HG03196 (cell line): ENCODE data around the gene RWDD3.

ENCODE experiments used
- ATAC-seq: cut with Tn5 transposase; IDR thresholded peaks from one replicate; pipeline ENCODE4 v1.9.1; 2021; ENCODE audit not compliant: unreplicated experiment

The RWDD3 gene

DNA sequence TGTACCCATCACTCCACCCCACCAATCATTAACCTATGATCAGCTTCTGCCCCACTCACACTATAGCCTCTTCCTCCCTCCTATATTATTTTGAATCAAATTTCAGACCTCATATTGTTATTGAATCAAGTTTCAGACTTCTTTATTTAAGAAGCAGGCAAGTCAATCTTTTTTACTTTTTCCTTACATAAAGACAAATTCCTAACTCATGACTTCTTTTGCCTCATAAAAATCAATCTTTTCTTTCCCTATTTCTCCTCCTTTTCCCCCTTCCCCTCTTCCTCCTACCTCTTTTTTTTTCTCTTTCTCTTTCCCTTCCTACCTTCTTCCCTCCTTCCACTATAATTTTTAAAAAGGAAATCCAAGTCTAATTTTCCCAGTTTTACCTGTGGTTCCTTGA lies 4.3 kb upstream of the RWDD3 start:
- no peak for ATAC-seq

DNA sequence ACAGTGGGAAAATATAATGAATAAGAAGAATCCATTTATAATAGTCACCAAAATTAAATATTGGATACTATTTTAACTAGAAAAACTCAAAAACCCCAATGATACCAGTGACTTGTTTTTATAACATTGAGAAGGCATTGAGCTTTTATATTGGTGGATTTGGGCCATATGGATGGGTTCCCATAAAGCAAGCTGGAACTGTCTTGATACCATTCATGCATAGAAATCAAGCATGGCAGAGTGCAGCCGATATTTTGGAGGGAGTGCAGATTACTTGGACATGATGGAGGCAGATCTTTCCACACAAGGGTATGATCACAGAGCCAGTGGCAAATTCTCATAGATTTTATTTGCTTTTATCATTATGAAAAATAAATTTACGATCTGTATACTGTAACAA lies 3.8 kb upstream of the RWDD3 start:
- no peak for ATAC-seq

DNA sequence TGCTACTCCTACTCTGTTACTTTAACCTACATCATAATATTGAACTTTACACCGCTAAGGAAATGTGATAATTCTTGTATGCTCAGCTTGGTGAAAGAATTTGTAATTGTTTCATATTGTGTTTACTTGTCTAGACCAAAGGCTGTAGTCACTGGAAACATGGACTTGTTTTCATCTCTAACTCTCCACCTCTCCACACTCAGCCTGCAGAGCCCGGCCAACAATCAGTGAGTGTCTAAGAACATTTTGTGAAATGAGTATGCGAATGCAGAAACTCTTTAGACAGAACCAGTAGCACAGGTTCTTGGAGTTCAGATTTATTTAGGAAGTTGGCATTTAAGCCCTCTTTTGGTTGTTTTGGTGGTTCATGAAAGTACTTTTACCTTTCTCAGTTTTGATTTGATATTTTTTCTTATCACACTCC lies 3.2 kb upstream of the RWDD3 start:
- ATAC-seq, result no peak

DNA sequence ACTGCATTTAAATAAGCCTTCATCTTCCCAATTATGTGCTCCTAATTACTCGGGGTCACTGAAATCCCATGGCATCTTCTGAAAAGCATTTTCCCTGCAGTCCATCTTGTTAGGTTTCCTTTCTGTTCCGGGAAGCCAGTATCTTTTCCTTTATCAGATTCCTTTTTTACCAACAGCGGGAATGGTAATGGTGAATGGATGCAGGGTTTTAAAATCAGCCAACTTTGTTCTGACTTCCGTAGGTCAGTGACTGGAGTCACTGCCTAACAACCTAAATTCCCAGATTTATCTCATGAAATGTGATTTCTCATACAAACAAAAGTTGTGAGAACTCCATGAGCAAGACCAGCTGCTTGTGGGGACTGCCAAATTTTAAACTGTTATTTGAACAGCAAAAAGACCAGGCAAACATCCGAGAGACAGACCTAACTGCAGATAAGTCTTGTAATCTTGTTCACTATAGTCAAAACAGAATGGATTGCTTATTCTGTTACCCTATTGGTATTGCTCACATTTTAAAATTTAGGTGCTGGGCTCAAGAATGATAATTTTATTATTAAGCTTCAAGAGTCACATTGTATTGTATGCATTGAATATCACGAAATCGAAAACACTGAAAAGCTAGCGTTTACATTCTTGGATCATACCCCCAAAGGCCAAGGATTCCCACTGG lies 1.2 kb upstream of the RWDD3 start:
- ATAC-seq, result no peak

DNA sequence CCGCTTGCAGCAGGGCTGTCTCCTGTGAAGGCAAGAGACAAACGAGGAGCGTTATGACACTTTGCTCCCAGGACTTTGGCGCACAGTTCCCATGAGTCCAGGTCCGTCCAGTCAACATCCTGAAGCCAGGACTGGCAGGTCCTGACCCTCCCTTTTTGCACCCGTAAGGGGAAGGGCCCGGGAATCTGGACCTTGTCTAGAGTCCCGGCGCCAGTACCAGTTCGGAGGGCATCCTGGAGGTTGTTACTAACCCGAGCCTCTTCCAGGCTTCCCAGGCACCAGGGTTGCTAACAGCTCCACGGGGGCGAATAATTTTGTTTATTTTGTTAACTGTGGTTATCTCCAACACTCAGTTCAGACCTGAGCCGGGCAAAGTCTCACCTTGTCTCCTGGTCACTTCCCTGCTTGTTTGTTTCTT lies 682 bp upstream of the RWDD3 start:
- no peak for ATAC-seq

DNA sequence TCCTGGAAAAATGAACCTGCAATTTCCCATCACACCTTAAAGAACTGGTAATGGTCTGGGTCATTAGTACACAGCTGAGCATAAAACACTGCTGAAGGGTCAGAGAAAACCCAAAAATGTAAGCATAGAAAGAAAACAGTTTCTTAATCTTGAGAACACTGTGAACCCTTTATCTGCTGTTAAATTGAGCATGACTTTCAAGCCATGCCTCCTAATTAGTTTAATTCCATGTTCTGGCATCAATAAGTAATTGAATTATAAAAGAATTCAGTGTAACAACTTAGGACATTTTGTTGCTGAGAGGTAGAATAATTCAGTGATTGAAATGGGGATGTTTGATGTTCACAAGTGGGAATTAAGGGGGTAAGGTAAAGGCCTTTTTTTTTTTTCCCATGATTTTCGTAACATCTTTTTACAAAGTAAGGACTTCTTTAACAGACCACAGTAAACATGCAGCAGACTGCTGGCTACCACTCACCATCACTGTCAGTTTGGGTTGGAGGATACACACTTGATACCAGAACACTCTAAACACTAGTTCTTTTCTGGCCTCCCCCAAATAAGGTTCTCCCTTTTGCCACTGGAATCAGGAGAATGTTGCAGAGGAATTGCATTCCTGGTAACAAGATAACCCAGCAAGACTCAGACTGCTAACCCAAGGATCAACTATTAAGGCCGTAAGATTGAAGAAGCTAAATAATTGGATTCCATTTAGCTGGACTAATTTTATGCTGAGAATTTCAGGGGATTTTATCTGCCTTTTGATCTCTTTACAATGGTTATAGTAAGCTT lies 3.0 kb downstream of the RWDD3 start:
- ATAC-seq, result no peak

DNA sequence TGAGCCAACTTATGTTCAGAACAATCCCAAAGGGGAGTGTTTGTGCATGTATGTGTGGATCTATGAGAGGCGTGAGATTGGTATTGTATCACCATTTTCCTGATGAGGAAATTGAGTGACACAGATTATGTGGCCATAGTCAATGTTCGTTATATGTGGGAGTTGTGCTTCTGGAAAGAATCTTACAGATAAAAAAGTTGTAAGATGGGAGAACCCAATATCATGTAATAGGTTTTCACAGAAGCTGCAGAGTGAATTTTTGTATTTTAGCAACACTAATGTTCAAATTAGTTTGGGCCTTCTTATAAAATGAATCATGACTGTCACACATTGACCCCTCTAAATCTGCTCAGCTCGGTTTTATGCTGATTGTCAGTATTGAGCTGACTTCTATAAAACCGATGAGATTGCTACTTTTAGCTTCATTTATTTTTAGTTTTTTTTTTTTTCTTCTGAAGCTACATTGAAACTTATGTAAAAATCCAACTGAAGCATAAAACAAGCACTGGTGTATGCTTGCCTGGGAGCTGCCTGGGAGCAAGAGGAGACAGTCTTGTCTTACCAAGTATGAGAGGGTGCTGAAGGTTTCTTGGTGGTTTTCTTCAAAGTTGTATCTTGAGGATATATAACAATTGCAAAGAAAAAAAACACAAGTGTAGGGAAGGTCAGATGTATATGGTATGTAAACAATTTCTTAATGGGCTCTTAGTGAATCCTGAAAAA lies 4.1 kb downstream of the RWDD3 start:
- ATAC-seq, result no peak

DNA sequence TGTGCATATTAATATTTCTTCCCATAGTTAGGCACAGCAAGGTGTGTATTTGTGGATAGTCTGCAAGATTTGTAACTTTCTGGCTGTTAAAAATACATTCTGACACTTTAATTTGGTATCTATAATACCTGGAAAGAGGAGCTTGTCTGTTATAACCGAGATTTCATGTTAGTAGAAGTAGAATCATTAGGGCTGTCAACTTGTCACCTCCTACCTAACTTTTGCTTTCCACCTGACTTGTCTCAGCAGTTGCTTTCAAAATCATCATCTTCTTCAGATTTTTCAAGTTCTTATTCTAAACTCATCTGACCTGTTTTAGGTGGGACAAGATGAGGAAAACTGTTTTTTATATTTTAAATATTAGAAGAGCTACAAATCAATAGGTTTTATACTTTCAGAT lies 11.0 kb downstream of the RWDD3 start:
- no peak for ATAC-seq

DNA sequence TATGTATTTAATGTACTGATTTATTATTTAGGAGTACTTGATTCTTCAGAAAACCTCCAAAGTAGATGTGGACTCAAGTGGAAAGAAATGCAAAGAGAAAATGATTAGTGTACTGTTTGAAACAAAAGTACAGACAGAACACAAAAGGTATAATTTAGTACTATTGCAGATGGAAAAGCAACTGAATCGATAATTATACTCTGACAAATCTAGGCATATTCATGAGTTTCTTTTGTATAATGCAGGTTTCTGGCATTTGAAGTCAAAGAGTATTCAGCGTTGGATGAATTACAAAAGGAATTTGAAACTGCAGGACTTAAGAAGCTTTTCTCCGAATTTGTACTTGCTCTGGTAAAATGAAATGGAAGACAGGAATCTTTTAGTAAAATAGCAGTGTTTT lies 12.5 kb downstream of the RWDD3 start:
- no peak for ATAC-seq

DNA sequence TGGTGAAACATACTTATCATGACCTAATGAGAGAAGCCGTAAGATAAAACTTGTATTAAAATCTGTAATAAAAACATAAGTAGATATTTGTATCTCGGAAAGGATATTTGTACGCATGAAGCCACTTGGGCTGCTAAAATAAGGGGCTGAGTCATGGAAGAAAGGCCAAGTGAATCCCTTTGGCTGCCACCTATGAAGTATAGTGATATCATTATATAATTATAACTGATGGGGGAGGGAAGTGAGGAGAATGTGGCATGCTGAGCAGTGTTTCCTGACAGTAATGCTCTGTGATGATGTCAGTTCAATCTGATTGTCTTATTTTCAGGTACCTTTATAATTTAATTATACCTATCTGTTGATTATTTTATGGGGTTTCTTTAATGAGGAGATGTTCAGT lies 13.6 kb downstream of the RWDD3 start:
- ATAC-seq, result no peak

DNA sequence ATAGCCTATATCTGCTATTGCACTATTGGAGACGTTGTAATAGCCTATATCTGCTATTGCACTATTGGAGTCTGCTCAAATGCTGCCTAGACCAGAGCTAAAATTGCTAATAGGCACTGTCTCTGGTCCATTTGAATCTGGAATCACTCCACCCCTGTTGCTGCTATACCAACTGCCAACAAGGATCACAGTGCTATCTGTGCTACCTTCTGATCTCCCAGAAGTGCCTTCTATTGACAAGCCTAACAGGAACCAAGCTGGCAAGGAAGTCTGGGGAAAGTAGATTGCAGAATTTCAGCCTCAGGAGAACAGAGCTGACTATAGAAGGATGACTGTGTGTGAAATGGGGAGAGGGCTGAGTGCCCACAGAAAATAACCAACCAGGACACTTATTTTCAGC lies 15.9 kb downstream of the RWDD3 start:
- ATAC-seq, result no peak

DNA sequence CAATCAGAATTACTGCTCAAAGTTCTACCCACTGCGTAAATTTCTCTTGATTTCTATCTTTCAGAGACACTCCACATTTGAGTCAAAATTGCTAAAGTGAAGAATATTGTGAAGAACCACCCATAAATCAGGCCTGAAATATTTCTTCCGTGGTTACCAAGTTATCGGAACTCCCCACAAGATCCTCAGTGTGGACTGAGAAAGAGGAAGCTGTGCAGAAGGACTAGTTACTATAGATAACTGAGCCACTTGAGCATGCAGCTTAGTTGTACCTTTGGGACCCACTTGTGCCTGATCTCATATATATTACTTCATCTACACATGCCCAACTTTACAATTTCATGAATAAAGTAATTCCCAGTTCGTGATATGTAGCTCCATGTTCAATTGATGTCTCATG lies 18.4 kb downstream of the RWDD3 start:
- ATAC-seq, result no peak

DNA sequence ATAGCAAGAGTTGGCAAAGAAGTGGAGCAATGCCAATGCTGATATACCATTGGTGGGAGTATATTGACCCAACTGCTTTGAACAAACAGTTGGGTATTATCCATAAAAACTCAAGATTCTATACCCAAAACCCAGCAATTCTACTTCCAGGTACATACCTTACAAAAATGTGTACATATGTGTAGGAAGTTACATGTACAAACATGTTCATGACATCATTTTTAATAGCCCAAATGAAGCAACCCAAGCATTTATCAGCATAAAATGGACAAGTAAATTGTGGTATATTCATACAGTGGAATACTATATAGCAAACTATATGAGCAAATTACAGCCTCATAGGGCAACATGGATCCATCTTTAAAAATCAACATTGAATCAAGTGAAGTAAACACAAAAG lies 20.9 kb downstream of the RWDD3 start:
- ATAC-seq, result no peak

DNA sequence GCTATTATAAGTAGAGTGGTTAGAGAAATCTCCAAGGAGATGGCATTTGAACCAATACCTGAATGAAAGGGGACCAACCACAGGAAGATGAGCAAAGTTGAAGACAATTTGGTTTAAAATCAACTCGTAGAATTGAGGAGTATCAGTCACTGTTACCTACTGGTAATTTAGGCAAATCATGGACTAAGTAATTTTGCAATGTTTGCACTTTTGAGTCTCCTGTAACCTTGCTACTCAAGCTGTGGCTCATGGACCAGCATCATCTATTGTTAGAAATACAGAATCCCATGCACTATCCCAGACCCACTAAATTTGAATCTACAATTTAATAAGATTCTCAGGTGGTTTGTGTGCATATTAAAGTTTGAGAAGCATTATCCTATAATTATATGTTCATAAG lies 21.8 kb downstream of the RWDD3 start:
- ATAC-seq, result no peak

DNA sequence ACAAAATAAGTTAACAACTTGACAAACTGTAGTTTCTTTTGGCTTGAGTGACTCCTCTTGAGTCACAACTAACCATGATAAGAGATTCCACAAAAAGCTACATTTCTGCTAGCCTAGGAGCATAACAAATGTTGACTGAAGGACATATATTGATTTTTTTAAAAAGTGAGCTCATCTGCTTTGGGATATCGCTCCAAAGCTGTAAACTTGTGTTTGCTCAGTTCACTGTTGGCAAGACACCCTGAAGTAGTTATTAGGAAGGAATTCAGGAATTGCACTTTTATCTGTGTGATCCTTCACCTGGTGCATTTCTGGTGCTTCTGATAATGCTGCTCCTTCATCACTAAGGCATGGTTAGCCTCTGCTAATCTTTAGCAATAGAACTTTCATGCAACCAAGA lies 23.7 kb downstream of the RWDD3 start:
- no peak for ATAC-seq

DNA sequence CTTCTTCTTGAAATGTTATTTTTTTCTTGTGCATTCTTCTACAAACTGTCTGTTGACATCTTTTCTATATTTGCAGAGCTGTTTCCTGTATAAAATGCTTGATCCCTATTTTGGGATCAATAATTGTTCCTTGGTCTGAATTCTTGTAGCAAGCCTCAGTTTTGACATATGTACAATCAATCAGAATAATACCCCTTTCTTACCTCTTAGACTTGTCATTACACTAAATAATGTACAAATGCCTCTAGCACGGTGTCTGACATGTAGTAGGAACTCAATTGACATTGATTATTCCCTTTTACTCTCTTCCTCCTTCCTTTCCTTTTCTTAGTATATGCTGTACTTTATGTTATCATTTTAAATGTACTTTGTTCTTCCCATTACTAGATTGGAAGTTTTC lies 25.2 kb downstream of the RWDD3 start:
- no peak for ATAC-seq

DNA sequence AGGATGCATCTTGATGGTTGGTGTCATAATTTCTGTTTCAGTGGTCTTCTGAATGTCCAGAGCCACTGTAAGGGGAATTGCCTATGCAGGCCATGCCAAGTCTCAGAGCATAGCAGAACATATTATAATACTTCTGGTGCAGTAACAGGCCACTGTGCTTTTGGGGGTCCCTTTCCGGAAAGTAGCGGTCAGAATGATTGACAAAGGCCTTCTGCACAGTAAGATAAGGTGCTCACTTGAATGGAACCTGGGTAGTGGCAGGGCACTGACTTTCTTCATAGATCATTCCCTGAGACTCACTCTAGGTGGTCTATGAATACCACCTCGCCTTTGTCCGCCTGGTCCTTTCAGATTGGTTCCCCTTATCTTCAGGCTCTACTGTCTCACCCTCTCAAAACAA lies 28.9 kb downstream of the RWDD3 start:
- no peak for ATAC-seq

DNA sequence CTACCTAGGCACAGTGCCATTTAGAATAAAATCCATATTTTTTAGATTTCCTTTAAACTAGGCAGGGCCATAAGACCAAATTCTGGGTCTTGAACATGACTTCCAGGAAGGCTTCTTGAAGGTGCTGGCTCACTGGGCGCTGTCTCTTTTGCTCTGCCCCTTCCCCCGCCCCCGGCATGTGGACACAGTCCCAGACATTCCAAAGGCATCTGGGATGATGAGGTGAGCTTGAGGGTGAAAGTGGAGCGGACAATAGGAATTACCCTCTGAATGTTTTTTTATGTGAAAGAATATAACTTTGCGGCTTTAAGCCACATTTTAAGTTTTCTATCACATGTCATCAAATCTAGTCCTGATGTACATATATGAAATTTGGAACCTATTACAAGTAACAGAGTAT lies 29.4 kb downstream of the RWDD3 start:
- ATAC-seq, result no peak

DNA sequence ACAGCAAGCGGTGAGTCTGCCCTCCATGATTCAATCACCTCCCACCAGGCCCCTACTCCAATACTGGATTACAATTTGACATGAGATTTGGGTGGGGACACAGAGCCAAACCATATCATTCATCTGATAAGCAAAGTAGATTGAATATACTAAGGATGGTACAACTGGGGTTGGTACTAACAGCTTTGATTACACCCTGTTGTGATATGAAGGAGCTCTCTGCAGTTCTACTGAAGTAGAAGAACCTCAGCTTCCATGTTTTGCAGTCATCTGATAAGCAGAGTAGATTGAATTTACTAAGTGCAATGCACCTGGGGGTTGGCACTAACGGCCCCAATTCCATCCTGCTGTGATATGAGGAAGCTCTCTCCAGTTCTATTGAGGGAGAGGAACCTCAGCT lies 31.1 kb downstream of the RWDD3 start:
- no peak for ATAC-seq

DNA sequence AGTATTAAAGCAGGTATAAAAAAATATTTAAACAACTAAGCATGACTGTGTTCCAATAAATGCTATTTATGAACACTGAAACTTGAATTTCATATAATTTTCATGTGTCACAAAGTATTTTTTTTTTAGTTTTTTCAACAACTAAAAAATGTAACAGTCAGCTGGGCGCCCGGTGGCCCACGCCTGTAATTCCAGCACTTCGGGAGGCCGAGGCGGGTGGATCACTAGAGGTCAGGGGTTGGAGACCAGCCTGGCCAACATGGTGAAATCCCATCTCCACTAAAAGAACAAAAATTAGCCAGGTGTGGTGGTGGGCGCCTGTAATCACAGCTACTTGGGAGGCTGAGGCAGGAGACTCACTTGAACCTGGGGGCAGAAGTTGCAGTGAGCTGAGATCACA lies 42.4 kb downstream of the RWDD3 start:
- ATAC-seq, result no peak

DNA sequence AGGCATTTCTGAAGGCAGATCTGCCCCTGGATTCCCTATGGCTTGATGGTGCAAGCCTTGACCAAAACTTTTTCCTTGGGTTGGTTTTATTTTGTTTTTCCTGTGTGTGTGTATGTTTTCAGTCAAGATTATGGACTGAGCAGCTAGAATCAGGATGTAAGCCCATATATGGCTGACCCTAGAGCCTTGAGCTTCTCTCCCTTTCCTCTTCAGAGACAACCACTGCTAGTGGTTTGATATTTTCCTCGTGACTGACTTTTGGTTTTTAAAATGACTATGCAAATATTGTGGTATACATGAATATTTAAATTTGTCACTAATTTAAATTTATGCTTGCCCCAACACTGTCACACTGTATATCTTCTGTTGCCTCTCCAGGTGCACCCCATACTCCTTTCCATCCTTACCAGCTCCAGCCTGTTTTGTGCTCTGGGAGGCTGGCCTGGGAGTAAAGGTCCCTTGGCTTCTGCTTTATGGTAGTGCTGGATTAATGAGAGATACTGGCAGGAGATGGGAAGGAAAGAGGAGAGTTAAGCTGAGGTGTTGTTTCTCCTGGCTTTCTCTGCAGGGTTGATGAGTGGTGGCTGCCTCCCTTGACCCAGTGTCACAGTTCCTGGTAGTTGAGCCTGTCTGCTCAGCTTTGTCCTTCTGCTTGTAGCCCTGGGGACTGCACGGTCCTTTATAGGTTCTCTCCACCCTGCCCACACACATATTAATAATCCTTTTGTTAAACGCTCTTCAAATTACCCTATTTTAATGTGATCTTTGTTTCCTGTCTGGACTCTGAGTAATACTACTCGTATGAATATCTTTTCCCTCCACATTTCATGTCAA lies 44.4 kb downstream of the RWDD3 start:
- ATAC-seq, result no peak
